ENCODE results near the gene POU2F3. TPM values are rescaled to one million over a fixed set of nuclear protein-coding genes. Genes with fewer than 3 reads are reported as not detected.

POU2F3 gene
- total and polyA plus RNA-seq, 8 donors, result 0.18 to 1.9 (median 1.3) TPM; not detected in 2

DNA sequence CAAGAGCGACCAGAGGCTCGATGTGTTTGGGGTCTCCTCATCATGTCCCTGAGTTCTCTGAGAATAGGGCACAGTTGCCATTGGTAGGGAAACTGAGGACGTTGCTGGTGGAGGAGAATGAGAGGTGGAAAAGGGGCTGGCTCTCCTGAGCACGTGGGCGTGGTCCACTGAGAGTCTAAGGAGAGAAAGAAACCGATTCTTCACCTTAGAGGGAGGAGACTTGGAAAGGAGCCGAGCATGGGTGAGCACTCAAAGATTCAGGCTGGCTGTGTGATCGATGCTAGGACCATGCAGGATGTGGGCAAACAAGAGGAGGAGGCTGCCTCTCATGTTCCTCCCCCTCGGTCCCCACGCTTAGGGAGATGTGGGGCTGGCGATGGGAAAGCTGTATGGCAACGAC lies 65.3 kb downstream of the POU2F3 start:
- H3K27ac ChIP-seq, result peak overlapping the region in 3 of 5 donors; percentile 59 to 69 (median 61)
- H3K27me3 ChIP-seq, result no peaks in the 10 kb centered on the region
- peak; percentile 40 to 52 for DNase-seq
- H3K4me1 ChIP-seq, result peaks cover 0 to 25% (median 19%) of the 10 kb centered on the region in 4 donors
- WGBS, 5 donors, result 60 to 72% (median 68%) methylated on average over 12 of the region's 12 CpGs
- intact Hi-C loops (cut with DNase I; ENCODE audit: low total_unique reads), result no loop called here
- H3K36me3 ChIP-seq, result no peaks in the 10 kb centered on the region
- no peaks in the 10 kb centered on the region for H3K9me3 ChIP-seq
- TF ChIP-seq, protein P1, sequence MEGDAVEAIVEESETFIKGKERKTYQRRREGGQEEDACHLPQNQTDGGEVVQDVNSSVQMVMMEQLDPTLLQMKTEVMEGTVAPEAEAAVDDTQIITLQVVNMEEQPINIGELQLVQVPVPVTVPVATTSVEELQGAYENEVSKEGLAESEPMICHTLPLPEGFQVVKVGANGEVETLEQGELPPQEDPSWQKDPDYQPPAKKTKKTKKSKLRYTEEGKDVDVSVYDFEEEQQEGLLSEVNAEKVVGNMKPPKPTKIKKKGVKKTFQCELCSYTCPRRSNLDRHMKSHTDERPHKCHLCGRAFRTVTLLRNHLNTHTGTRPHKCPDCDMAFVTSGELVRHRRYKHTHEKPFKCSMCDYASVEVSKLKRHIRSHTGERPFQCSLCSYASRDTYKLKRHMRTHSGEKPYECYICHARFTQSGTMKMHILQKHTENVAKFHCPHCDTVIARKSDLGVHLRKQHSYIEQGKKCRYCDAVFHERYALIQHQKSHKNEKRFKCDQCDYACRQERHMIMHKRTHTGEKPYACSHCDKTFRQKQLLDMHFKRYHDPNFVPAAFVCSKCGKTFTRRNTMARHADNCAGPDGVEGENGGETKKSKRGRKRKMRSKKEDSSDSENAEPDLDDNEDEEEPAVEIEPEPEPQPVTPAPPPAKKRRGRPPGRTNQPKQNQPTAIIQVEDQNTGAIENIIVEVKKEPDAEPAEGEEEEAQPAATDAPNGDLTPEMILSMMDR (IDR thresholded peaks at IDR 0.05), result no peak
- TF ChIP-seq POLR2AphosphoS5 (IDR thresholded peaks at IDR 0.05) (no peak), EP300 (IDR thresholded peaks at IDR 0.05) (no peak), POLR2A (IDR thresholded peaks at IDR 0.05) (no peak)
- no peak overlapping the region for H3K4me3 ChIP-seq

DNA sequence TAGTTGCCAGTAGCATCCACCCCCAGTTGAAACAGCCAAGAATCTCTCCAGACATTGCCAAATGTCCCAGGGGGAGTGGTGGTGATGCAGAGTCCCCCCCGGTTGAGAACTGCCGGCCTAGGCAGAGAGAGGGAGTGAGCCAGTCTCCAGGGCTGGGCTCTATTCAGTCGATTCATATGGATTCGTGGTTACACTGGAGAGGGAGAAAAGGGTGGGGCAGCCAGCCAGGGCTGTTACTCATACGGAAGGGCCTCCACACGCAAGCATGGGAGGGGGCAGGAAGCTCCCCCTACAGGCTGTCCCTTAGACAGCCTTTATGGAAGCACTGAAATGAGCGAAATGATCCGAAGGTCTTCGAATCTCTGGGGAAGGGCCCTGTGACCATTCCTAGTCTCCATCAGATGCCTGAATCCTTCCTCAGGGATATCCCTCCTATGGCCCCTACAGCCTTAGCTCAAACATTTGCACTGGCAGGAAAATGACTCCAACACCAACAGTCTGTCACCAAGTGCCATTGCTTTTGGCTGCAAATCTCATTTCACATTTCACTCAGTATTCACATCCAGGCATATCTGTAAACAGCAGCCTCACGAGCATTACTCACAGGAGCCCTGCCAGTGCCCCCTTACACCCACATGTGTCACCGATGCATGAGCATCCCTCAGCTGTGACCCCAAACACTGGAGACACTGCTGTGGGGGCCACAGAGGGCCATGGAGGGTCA lies 66.7 kb downstream of the POU2F3 start:
- H3K4me3 ChIP-seq, result no peak overlapping the region
- DNase-seq, result peak; percentile 69 to 79
- TF ChIP-seq POLR2AphosphoS5 (IDR thresholded peaks at IDR 0.05), result peak in 1 of 3 donors; percentile 48
- TF ChIP-seq, protein P1 (IDR thresholded peaks at IDR 0.05), result no peak
- intact Hi-C loops (cut with DNase I; ENCODE audit: low total_unique reads), result no loop called here
- H3K36me3 ChIP-seq, result no peaks in the 10 kb centered on the region
- H3K27me3 ChIP-seq, result no peaks in the 10 kb centered on the region
- no peaks in the 10 kb centered on the region for H3K9me3 ChIP-seq
- WGBS, 5 donors, result 51 to 57% (median 53%) methylated on average over 10 to 11 of the region's 11 CpGs
- peaks cover 0 to 30% (median 17%) of the 10 kb centered on the region in 4 donors for H3K4me1 ChIP-seq
- no peak overlapping the region for H3K27ac ChIP-seq

DNA sequence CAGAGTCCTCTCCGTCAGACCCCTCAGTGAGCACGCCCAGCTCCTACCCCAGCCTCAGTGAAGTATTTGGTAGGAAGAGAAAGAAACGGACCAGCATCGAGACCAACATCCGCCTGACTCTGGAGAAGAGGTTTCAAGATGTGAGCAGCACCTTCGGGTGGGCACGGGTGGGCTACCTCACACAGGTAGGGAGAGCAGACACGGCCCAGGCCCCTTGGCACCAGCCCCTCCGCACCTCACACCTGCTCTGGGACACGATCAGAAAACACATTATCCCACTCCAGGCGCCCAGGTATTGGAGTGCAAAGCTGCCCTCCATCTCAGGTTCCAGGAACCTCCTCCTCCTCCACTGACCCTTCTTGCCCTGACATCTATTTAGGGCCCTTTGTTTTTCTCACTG lies 67.5 kb downstream of the POU2F3 start:
- Histone ChIP-seq H3K9me3 (no peaks in the 10 kb centered on the region), H3K27me3 (no peaks in the 10 kb centered on the region), H3K36me3 (no peaks in the 10 kb centered on the region), H3K27ac (no peak overlapping the region), H3K4me3 (no peak overlapping the region), H3K4me1 (peaks cover 0 to 23% (median 12%) of the 10 kb centered on the region in 4 donors)
- DNase-seq, result no peak
- intact Hi-C loops (cut with DNase I; ENCODE audit: low total_unique reads), result no loop called here
- WGBS, 5 donors, result 90 to 96% (median 94%) methylated on average over 7 to 11 of the region's 11 CpGs
- no peak for TF ChIP-seq POLR2A (IDR thresholded peaks at IDR 0.05)
- no peak for TF ChIP-seq EP300 (IDR thresholded peaks at IDR 0.05)
- no peak for TF ChIP-seq POLR2AphosphoS5 (IDR thresholded peaks at IDR 0.05)
- TF ChIP-seq, protein P1 (IDR thresholded peaks at IDR 0.05), result no peak

DNA sequence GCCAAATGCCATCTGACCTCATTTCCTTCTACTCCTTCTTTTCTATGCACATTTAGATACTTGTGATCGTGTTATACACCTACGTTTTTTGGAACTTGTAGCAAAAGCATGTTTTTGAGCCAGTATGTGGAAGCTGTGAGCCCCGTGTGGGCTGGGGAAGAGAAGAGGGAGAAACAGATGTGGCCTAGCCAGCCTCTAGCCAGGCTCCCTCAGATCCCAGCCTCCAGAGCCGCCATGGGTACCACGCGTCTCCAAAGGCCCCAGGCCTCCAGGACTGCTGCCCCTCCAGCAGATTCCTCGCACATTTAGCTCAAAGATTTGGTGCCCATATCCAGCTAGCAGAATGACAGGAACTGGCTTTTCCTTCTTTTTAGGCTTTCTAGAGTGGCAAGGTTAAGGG lies 68.1 kb downstream of the POU2F3 start:
- WGBS, 5 donors, result 87 to 94% (median 91%) methylated on average over 7 of the region's 7 CpGs
- intact Hi-C loops (cut with DNase I; ENCODE audit: low total_unique reads), result no loop called here

DNA sequence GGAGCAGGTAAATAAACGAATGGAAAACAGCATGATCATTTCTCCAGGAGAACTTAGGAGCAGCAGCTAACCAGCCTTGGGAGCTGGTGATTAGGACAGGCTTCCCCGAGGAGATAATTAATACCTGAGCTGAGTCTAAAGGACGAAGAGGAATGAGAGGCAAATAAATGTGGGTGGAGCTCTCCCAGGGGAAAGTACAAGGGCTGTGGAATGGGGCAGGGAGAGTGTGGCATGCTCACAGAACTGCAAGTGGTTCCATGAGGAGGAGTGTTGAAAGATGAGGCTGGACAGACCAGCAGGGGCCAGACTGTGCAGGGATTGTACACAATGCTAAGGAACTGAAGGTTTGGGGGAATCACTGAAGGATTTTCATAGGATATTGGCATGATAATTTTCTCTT lies 70.9 kb downstream of the POU2F3 start:
- Histone ChIP-seq H3K27ac (no peak overlapping the region), H3K4me1 (peaks cover 0 to 15% (median 6%) of the 10 kb centered on the region in 4 donors), H3K4me3 (no peak overlapping the region), H3K27me3 (no peaks in the 10 kb centered on the region), H3K36me3 (no peaks in the 10 kb centered on the region), H3K9me3 (no peaks in the 10 kb centered on the region)
- intact Hi-C loops (cut with DNase I; ENCODE audit: low total_unique reads), result no loop called here
- no peak for TF ChIP-seq POLR2A (IDR thresholded peaks at IDR 0.05)
- TF ChIP-seq, protein P1 (IDR thresholded peaks at IDR 0.05), result no peak
- TF ChIP-seq EP300 (IDR thresholded peaks at IDR 0.05), result no peak
- TF ChIP-seq POLR2AphosphoS5 (IDR thresholded peaks at IDR 0.05), result no peak
- peak in 1 of 2 donors; percentile 17 for DNase-seq
- WGBS, 5 donors, result 23 to 51% (median 38%) methylated on average over 3 of the region's 3 CpGs

More for the DNA sequence above, 68.1 kb downstream of the POU2F3 start:
- DNase-seq, result no peak
- Histone ChIP-seq H3K27ac (no peak overlapping the region), H3K27me3 (no peaks in the 10 kb centered on the region), H3K36me3 (no peaks in the 10 kb centered on the region), H3K4me3 (no peak overlapping the region), H3K9me3 (no peaks in the 10 kb centered on the region), H3K4me1 (peaks cover 0 to 17% (median 7%) of the 10 kb centered on the region in 4 donors)
- TF ChIP-seq EP300 (IDR thresholded peaks at IDR 0.05), result no peak

Data from stomach (tissue), 9 donors.